SK-N-MC (cell line): ENCODE results near the gene ADAMTS6.

Experiments used
- EZH2 ChIP-seq: fragments of 200-600 bp; sonication (generic); IDR thresholded peaks from one replicate; pipeline ENCODE4 v1.6.1; 2017; ENCODE audit warnings: antibody characterized with exemption
- FOXP2 ChIP-seq: optimal IDR thresholded peaks from 2 replicates; pipeline ENCODE3; 2011; ENCODE audit warnings: mild to moderate bottlenecking, moderate library complexity; ENCODE audit not compliant: insufficient read depth; ENCODE audit errors: extremely low read length, control extremely low read depth
- POLR2AphosphoS5 ChIP-seq: IDR thresholded peaks from 2 replicates; pipeline ENCODE4 v1.6.1; 2012; ENCODE audit warnings: mild to moderate bottlenecking, low read depth, low read length, borderline replicate concordance

DNA sequence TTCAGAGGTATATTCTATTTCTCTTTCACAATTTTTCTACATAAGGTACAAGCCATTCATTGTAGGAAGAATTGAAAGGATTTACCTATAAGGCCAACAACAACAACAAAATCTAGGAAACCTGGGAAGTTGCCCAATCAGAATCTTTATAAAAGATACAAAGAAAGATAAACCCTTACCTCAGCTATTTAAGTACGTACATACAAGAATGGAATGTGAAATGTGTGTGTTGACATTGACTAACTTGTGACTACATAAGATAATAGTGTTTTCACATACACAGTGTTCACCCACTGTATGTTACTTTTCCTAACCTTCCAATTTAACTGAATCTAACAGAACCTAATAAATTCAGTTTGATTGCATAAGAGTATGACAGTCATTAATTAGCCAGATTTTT lies 154.1 kb downstream of the ADAMTS6 start:
- TF ChIP-seq POLR2AphosphoS5, result no peak
- TF ChIP-seq EZH2, result no peak
- TF ChIP-seq FOXP2, result no peak
